ENCODE data around the gene STBD1.
"Not testable (repeated sequence)": the region's sequence is repeated elsewhere in the genome, so short reads cannot be mapped to it uniquely, and the experiment has no call there.

The STBD1 gene

GRCh38 chr4:76272999-76273398 lies 33.5 kb upstream of the STBD1 start:
- no peak overlapping the region for H3K4me3 ChIP-seq (ENCODE audit: low read length)
- H3K9ac ChIP-seq (ENCODE audit: low read depth, low read length) = no peak overlapping the region
- no peaks in the 10 kb centered on the region for H3K36me3 ChIP-seq (ENCODE audit: insufficient read depth, low read depth, low read length)
- no peaks in the 10 kb centered on the region for H3K4me1 ChIP-seq (ENCODE audit: insufficient read depth, low read length)
- no peaks in the 10 kb centered on the region for H3K27me3 ChIP-seq (ENCODE audit: insufficient read depth, low read length)
- no peaks in the 10 kb centered on the region for H3K9me3 ChIP-seq (ENCODE audit: insufficient read depth, low read depth, low read length)
- no peak overlapping the region for H3K27ac ChIP-seq (ENCODE audit: low read length)

DNA sequence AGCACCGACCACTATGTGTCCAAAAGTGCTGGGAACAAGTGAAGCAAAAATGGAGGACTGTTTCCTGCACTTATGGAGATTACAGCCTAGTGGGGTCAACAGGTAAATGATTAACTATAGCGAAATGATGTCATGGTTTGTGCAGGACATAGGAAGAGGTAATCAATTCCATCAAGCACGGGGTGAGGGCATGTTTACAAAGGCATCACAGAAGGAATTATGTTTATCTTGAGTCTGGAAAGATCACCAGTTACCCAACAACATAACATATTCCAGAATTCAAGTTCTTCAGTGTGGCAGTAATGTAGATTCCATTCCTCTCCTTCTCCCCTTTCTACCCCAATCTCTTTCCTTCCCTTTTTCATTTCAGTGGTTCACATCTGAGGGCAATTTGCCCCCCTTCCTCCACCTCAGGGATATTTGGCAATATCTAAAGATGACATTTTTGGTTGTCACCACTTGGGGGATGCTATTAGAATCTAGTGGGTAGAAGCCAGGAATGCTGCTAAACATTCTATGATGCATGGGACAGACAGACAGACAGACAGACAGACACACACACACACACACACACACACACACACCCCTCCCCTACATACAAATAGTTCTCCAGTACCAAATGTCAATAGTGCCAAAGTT lies 30.9 kb upstream of the STBD1 start:
- H3K9me3 ChIP-seq (ENCODE audit: insufficient read depth, low read depth, low read length) = no peaks in the 10 kb centered on the region
- no peaks in the 10 kb centered on the region for H3K36me3 ChIP-seq (ENCODE audit: insufficient read depth, low read depth, low read length)
- H3K9ac ChIP-seq (ENCODE audit: low read depth, low read length) = no peak overlapping the region
- H3K27ac ChIP-seq (ENCODE audit: low read length) = no peak overlapping the region
- no peaks in the 10 kb centered on the region for H3K27me3 ChIP-seq (ENCODE audit: insufficient read depth, low read length)
- no peaks in the 10 kb centered on the region for H3K4me1 ChIP-seq (ENCODE audit: insufficient read depth, low read length)
- no peak overlapping the region for H3K4me3 ChIP-seq (ENCODE audit: low read length)

- no peak overlapping the region for H3K9ac ChIP-seq (ENCODE audit: low read depth, low read length)
- H3K4me1 ChIP-seq (ENCODE audit: insufficient read depth, low read length) = no peaks in the 10 kb centered on the region
- H3K27ac ChIP-seq (ENCODE audit: low read length) = no peak overlapping the region
- H3K4me3 ChIP-seq (ENCODE audit: low read length) = no peak overlapping the region
- no peaks in the 10 kb centered on the region for H3K27me3 ChIP-seq (ENCODE audit: insufficient read depth, low read length)
- H3K36me3 ChIP-seq (ENCODE audit: insufficient read depth, low read depth, low read length) = no peaks in the 10 kb centered on the region
- no peaks in the 10 kb centered on the region for H3K9me3 ChIP-seq (ENCODE audit: insufficient read depth, low read depth, low read length)
Observed at GRCh38 chr4:76276813-76277212, 29.7 kb upstream of the STBD1 start.

- Histone ChIP-seq H3K4me3 (ENCODE audit: low read length) (no peak overlapping the region), H3K9ac (ENCODE audit: low read depth, low read length) (no peak overlapping the region), H3K9me3 (ENCODE audit: insufficient read depth, low read depth, low read length) (no peaks in the 10 kb centered on the region), H3K4me1 (ENCODE audit: insufficient read depth, low read length) (no peaks in the 10 kb centered on the region), H3K27ac (ENCODE audit: low read length) (no peak overlapping the region), H3K27me3 (ENCODE audit: insufficient read depth, low read length) (no peaks in the 10 kb centered on the region), H3K36me3 (ENCODE audit: insufficient read depth, low read depth, low read length) (no peaks in the 10 kb centered on the region)
Observed at GRCh38 chr4:76277667-76278066, 28.9 kb upstream of the STBD1 start.

DNA sequence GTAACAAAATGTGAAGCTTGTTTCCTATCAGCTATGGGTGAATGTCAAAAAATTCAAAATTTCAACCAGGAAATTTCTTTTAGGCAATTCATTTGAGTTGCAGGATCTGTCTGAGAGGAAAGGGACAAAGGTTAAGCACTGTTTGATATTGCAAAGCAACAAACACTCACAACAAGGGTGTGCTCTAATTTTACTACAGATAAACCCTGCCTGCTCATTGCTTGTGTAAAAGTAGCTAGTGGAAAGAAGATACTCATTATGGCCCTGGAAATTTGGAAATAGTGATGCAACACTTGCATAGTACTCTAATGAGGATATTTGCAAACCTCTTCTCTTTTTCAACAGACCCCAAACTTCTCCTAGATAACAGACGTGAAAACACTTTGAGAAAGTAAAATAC lies 27.9 kb upstream of the STBD1 start:
- Histone ChIP-seq H3K9ac (ENCODE audit: low read depth, low read length) (no peak overlapping the region), H3K9me3 (ENCODE audit: insufficient read depth, low read depth, low read length) (no peaks in the 10 kb centered on the region), H3K4me3 (ENCODE audit: low read length) (no peak overlapping the region), H3K36me3 (ENCODE audit: insufficient read depth, low read depth, low read length) (no peaks in the 10 kb centered on the region), H3K27ac (ENCODE audit: low read length) (no peak overlapping the region), H3K27me3 (ENCODE audit: insufficient read depth, low read length) (no peaks in the 10 kb centered on the region), H3K4me1 (ENCODE audit: insufficient read depth, low read length) (no peaks in the 10 kb centered on the region)

DNA sequence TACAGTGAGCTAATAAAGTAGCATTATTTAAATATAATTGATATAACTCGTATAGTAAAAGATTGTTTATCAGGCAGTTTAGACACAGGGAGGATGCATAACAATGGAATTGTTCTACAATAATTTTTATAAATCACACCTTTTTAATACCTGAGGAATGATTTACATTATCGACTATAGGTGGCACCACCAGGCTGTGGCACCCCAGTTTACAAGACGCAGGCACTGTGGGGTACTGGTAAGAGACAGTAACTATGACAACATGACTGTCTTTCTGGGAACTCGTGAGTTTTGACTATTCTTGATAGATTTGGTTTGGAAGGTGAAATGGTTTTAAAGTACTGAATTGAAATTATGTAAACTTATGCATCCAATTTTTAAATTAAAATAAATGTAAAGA lies 27.1 kb upstream of the STBD1 start:
- H3K9ac ChIP-seq (ENCODE audit: low read depth, low read length) = no peak overlapping the region
- H3K4me1 ChIP-seq (ENCODE audit: insufficient read depth, low read length) = no peaks in the 10 kb centered on the region
- no peaks in the 10 kb centered on the region for H3K36me3 ChIP-seq (ENCODE audit: insufficient read depth, low read depth, low read length)
- no peak overlapping the region for H3K4me3 ChIP-seq (ENCODE audit: low read length)
- H3K27me3 ChIP-seq (ENCODE audit: insufficient read depth, low read length) = no peaks in the 10 kb centered on the region
- H3K27ac ChIP-seq (ENCODE audit: low read length) = no peak overlapping the region
- H3K9me3 ChIP-seq (ENCODE audit: insufficient read depth, low read depth, low read length) = no peaks in the 10 kb centered on the region

- Histone ChIP-seq H3K27ac (ENCODE audit: low read length) (no peak overlapping the region), H3K9ac (ENCODE audit: low read depth, low read length) (no peak overlapping the region)
Observed at GRCh38 chr4:76280488-76281441, 25.8 kb upstream of the STBD1 start.

DNA sequence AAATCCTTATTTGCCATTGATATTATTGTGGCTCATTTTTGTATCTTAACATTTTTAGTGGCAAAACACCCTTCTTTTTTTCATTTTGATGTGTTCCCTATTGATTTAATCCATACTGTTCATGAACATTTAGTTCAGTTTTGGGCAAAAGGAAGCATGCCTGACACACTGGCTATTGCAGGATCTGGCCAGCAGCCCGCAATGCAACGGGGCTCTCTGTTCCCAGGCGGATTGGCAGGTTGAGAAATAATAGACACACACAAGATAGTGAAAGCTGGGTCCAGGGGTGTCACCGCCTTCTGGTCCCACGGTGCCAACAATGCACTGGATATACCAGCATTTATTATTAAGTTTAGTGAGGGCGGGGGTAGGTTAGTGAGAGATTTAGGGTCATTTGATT lies 24.9 kb upstream of the STBD1 start:
- not testable (repeated sequence) for H3K9ac ChIP-seq (ENCODE audit: low read depth, low read length); H3K4me3 ChIP-seq (ENCODE audit: low read length); H3K36me3 ChIP-seq (ENCODE audit: insufficient read depth, low read depth, low read length); H3K4me1 ChIP-seq (ENCODE audit: insufficient read depth, low read length); H3K9me3 ChIP-seq (ENCODE audit: insufficient read depth, low read depth, low read length); H3K27ac ChIP-seq (ENCODE audit: low read length); H3K27me3 ChIP-seq (ENCODE audit: insufficient read depth, low read length)

More at GRCh38 chr4:76280488-76281441, 25.8 kb upstream of the STBD1 start:
- Histone ChIP-seq H3K27me3 (ENCODE audit: insufficient read depth, low read length) (no peaks in the 10 kb centered on the region), H3K9me3 (ENCODE audit: insufficient read depth, low read depth, low read length) (no peaks in the 10 kb centered on the region; the same call in 1 of the 2 replicates), H3K4me1 (ENCODE audit: insufficient read depth, low read length) (no peaks in the 10 kb centered on the region), H3K4me3 (ENCODE audit: low read length) (no peak overlapping the region), H3K36me3 (ENCODE audit: insufficient read depth, low read depth, low read length) (no peaks in the 10 kb centered on the region)

- Histone ChIP-seq H3K27me3 (ENCODE audit: insufficient read depth, low read length) (no peaks in the 10 kb centered on the region), H3K9ac (ENCODE audit: low read depth, low read length) (no peak overlapping the region), H3K36me3 (ENCODE audit: insufficient read depth, low read depth, low read length) (no peaks in the 10 kb centered on the region), H3K9me3 (ENCODE audit: insufficient read depth, low read depth, low read length) (no peaks in the 10 kb centered on the region; the same call in 1 of the 2 replicates), H3K4me3 (ENCODE audit: low read length) (no peak overlapping the region), H3K4me1 (ENCODE audit: insufficient read depth, low read length) (no peaks in the 10 kb centered on the region), H3K27ac (ENCODE audit: low read length) (no peak overlapping the region)
Observed at GRCh38 chr4:76282941-76283689, 23.4 kb upstream of the STBD1 start.

GRCh38 chr4:76283900-76284299 lies 22.6 kb upstream of the STBD1 start:
- Histone ChIP-seq H3K36me3 (ENCODE audit: insufficient read depth, low read depth, low read length) (no peaks in the 10 kb centered on the region), H3K27ac (ENCODE audit: low read length) (no peak overlapping the region), H3K4me3 (ENCODE audit: low read length) (no peak overlapping the region), H3K9ac (ENCODE audit: low read depth, low read length) (no peak overlapping the region), H3K27me3 (ENCODE audit: insufficient read depth, low read length) (no peaks in the 10 kb centered on the region), H3K9me3 (ENCODE audit: insufficient read depth, low read depth, low read length) (no peaks in the 10 kb centered on the region; the same call in 1 of the 2 replicates), H3K4me1 (ENCODE audit: insufficient read depth, low read length) (no peaks in the 10 kb centered on the region)

DNA sequence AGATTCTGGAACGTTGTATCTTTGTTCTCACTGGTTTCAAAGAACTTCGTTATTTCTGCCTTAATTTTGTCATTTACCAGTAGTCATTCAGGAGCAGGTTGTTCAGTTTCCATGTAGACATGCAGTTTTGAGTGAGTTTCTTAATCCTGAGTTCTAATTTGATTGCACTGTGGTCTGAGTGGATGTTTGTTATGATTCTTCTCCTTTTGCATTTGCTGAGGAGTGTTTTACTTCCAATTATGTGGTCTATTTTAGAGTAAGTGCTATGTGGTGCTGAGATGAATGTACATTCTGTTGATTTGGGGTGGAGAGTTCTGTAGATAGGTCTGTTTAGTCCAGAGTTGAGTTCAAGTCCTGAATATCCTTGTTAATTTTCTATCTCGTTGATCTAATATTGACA lies 18.7 kb upstream of the STBD1 start:
- not testable (repeated sequence) for H3K27me3 ChIP-seq (ENCODE audit: insufficient read depth, low read length)

More for the DNA sequence above, 18.7 kb upstream of the STBD1 start:
- H3K9ac ChIP-seq (ENCODE audit: low read depth, low read length); H3K27ac ChIP-seq (ENCODE audit: low read length); H3K4me3 ChIP-seq (ENCODE audit: low read length); H3K36me3 ChIP-seq (ENCODE audit: insufficient read depth, low read depth, low read length); H3K4me1 ChIP-seq (ENCODE audit: insufficient read depth, low read length); H3K9me3 ChIP-seq (ENCODE audit: insufficient read depth, low read depth, low read length): not testable (repeated sequence)

Measured in iPS-20b (cell line).